HAP-1 (cell line): Measurements from ENCODE around the gene STRADB.
"Not testable (repeated sequence)": the region's sequence is repeated elsewhere in the genome, so short reads cannot be mapped to it uniquely, and the experiment has no call there.

Source experiments
- DNase-seq, 2 experiments: peaks; one replicate each; pipeline ENCODE4 v3.0.0-alpha.2; 2016 to 2020; ENCODE audit warnings: low spot score in 2 of 2
- H3K27me3 ChIP-seq: fragments of 250-450 bp; sonication (Bioruptor Pico); 2 replicates; pipeline ENCODE4 v1.5.1; 2020; ENCODE audit warnings: low read depth, mild to moderate bottlenecking, moderate library complexity
- H3K36me3 ChIP-seq: fragments of 250-450 bp; sonication (Bioruptor Pico); replicated peaks from 2 replicates; pipeline ENCODE4 v1.5.1; 2020; ENCODE audit warnings: mild to moderate bottlenecking
- H3K4me1 ChIP-seq: fragments of 250-450 bp; sonication (Bioruptor Pico); 2 replicates; pipeline ENCODE4 v1.5.1; 2020; ENCODE audit warnings: mild to moderate bottlenecking
- H3K4me3 ChIP-seq: fragments of 250-450 bp; sonication (Bioruptor Pico); 2 replicates; pipeline ENCODE4 v1.5.1; 2020; ENCODE audit warnings: mild to moderate bottlenecking, moderate library complexity
- H3K9me3 ChIP-seq: fragments of 250-450 bp; sonication (Bioruptor Pico); 2 replicates; pipeline ENCODE4 v1.5.1; 2020; ENCODE audit warnings: mild to moderate bottlenecking, moderate library complexity
- in situ Hi-C: fragments of 300-500 bp; cut with MboI; formaldehyde crosslinking; loops from 3 replicates; pipeline ENCODE4 v1.14.3; 2020; ENCODE audit warnings: low sequenced_read_pairs, inconsistent platforms, mixed read lengths

STRADB gene

GRCh38 chr2:201439336-201439922, 12.1 kb upstream of the STRADB start:
- H3K36me3 ChIP-seq, DNase-seq, in situ Hi-C loops: not testable (repeated sequence)

GRCh38 chr2:201440182-201440581, 11.4 kb upstream of the STRADB start:
- Histone ChIP-seq H3K27me3 (no peaks in the 10 kb centered on the region), H3K36me3 (no peaks in the 10 kb centered on the region), H3K4me1 (peaks cover 5% of the 10 kb centered on the region; the same call in 1 of the 2 replicates), H3K9me3 (no peaks in the 10 kb centered on the region), H3K4me3 (no peak overlapping the region)
- no peak for DNase-seq
- in situ Hi-C loops = no loop called here

More at GRCh38 chr2:201439336-201439922, 12.1 kb upstream of the STRADB start:
- not testable (repeated sequence) for H3K4me1 ChIP-seq, H3K27me3 ChIP-seq, H3K9me3 ChIP-seq, H3K4me3 ChIP-seq

DNA sequence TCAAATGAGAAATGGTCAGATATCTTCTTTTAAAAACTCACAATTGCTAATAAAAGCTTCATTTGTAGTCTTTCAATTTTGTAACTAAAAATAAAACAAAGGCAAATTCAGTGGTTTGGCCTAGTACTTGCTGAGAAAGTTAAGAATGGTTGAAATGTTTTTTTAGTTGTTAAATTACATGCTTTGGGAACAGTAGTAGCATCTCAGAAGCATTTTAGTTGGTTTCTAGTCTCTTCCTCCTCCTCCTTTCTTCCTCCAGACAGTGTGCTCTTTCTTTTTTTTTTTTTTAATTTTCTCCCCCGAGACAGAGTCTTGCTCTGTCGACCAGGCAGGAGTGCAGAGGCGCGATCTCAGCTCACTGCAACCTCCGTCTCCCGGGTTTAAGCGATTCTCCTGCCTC, 10.1 kb upstream of the STRADB start:
- in situ Hi-C loops = no loop called here
- Histone ChIP-seq H3K9me3 (no peaks in the 10 kb centered on the region), H3K36me3 (no peaks in the 10 kb centered on the region), H3K27me3 (no peaks in the 10 kb centered on the region), H3K4me1 (peaks cover 5% of the 10 kb centered on the region; the same call in 1 of the 2 replicates), H3K4me3 (no peak overlapping the region)
- no peak for DNase-seq

GRCh38 chr2:201444746-201445465, 6.6 kb upstream of the STRADB start:
- Histone ChIP-seq H3K4me3 (no peak overlapping the region), H3K9me3 (no peaks in the 10 kb centered on the region), H3K36me3 (no peaks in the 10 kb centered on the region), H3K27me3 (no peaks in the 10 kb centered on the region), H3K4me1 (no peaks in the 10 kb centered on the region)
- in situ Hi-C loops = no loop called here
- no peak for DNase-seq

DNA sequence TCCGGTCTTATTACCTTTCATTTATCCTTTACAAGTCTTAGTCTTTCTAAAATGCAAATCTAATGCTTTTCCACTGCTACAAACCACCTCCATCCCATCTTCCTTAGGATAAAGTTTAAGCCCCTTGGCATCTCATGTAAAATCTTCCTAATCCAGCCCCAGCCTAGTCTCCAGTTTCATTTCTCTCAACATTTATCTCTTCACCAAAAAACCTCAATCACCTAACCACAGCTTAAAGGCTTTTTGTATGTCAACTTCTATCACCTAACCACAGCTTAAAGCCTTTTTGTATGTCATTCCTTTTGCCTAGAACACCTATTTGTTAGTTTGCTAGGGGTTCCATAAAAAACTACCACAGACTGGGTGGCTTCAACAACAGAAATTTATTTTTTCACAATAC, 4.5 kb upstream of the STRADB start:
- Histone ChIP-seq H3K9me3 (no peaks in the 10 kb centered on the region), H3K4me1 (peaks cover 4% of the 10 kb centered on the region), H3K27me3 (no peaks in the 10 kb centered on the region), H3K4me3 (no peak overlapping the region), H3K36me3 (no peaks in the 10 kb centered on the region; the same call in 1 of the 2 replicates)
- in situ Hi-C loops = no loop called here
- no peak for DNase-seq

DNA sequence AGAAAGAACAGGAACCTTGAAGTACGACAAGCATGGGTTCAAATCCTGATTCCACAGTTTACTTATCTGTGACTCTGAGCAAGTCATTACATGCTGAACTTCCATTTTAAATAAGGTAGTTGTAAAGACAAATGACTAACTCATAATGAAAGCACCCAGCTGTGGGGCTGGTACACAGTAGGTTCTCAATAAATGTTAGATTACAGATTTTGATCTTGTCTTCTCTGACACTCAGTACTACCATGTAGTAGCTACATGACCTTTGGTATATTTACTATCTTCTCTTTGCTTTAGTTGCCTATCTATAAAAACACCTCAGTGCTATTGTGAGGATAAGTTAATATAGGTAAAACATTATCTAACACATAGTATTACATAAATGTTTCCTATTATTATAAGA, 3.5 kb upstream of the STRADB start:
- Histone ChIP-seq H3K4me3 (no peak overlapping the region), H3K27me3 (no peaks in the 10 kb centered on the region), H3K9me3 (no peaks in the 10 kb centered on the region), H3K36me3 (no peaks in the 10 kb centered on the region; the same call in 1 of the 2 replicates), H3K4me1 (peaks cover 10% of the 10 kb centered on the region)
- in situ Hi-C loops = no loop called here
- no peak for DNase-seq

DNA sequence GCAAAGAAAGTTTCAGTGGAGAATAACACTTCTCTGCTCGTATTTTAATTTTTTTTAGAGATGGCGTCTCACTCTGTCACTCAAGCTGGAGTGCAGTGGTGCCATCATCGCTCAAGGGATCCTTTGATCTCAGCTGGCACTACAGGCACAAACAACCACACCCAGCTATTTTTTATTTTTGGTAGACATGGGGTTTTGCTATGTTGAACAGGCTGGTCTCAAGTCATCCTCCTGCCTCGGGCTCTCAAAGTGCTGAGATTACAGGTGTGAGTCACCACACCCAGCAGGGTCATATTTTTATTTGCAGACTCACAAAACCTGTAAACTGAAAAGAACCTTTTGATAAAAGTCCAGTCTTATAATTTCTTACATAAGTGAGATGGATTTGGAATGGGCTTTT, 2.8 kb upstream of the STRADB start:
- in situ Hi-C loops = no loop called here
- no peaks in the 10 kb centered on the region for H3K9me3 ChIP-seq
- no peak overlapping the region for H3K4me3 ChIP-seq
- H3K36me3 ChIP-seq = no peaks in the 10 kb centered on the region; the same call in 1 of the 2 replicates
- H3K27me3 ChIP-seq = no peaks in the 10 kb centered on the region
- DNase-seq = no peak
- peaks cover 10% of the 10 kb centered on the region for H3K4me1 ChIP-seq

DNA sequence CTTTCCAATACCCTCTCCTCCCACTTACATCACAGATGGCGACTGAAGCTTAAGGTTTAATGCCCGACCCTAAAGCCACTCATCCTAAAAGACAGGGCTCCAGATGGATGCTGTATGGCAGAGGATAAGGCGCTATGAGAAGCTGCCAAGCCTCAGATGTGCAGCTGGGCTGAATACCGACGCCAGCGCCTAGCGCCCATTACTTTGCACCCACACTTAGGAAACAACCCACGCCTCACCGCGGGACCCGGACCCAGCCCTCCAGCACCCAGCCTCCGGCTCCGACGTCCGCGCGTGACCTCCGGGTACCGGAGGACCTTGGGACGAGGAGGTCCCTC, 617 bp upstream of the STRADB start:
- DNase-seq = no peak
- Histone ChIP-seq H3K36me3 (no peaks in the 10 kb centered on the region; the same call in 1 of the 2 replicates), H3K4me1 (peaks cover 14% of the 10 kb centered on the region), H3K27me3 (no peaks in the 10 kb centered on the region), H3K9me3 (no peaks in the 10 kb centered on the region), H3K4me3 (peak overlapping the region; percentile 98)
- in situ Hi-C loops = no loop called here

DNA sequence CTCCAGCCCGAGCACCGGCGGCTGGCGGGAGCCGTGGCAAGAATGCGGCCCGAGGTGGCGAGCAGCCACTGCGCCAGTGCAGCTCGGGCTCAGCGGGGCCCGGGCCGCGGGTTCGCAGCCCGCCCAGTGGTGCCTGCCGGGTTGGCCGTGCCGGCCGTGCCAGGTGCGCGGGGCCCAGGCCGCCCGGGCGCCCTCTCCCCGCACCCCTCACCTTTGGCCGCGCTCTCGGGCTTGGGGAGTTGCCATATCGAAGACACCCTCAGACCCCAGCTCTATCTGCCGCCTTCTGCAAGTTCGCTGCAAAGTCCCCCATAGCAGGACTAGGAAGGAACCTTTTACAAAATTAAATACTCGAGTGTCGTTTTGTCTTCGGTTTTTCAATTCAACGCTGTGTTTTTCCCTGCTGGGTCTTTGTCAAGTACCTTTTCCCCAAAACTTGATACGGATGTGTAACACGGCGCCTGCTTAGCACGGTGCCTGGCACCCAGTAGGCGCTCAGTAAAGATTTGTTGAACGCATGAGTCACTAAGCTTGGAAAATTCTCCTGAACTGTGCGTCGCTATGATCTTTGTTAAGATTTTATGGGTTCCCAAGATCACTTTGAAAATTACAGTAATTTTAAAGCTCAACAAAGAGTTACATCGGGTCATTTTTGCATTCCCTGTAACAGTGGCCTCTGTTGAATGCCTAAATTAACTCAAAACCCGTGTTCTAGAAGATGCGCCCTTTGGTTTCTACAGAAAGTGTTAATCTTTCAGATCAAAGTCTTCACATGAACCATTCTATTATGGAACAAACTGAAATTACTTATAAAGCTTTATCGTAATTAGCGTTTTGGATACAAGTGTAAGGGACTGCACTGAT, 750 bp downstream of the STRADB start:
- H3K27me3 ChIP-seq = no peaks in the 10 kb centered on the region
- no peaks in the 10 kb centered on the region for H3K9me3 ChIP-seq
- H3K4me1 ChIP-seq = peaks cover 17% of the 10 kb centered on the region
- in situ Hi-C loops = no loop called here
- DNase-seq = peak in 1 of 2 experiments; percentile 12
- H3K36me3 ChIP-seq = no peaks in the 10 kb centered on the region; the same call in 1 of the 2 replicates
- H3K4me3 ChIP-seq = peak overlapping the region; percentile 98

GRCh38 chr2:201452922-201453643, 1.5 kb downstream of the STRADB start:
- Histone ChIP-seq H3K27me3 (no peaks in the 10 kb centered on the region), H3K4me3 (peak overlapping the region; percentile 98), H3K4me1 (peaks cover 17% of the 10 kb centered on the region), H3K9me3 (no peaks in the 10 kb centered on the region), H3K36me3 (no peaks in the 10 kb centered on the region; the same call in 1 of the 2 replicates)
- in situ Hi-C loops = no loop called here
- DNase-seq = no peak

DNA sequence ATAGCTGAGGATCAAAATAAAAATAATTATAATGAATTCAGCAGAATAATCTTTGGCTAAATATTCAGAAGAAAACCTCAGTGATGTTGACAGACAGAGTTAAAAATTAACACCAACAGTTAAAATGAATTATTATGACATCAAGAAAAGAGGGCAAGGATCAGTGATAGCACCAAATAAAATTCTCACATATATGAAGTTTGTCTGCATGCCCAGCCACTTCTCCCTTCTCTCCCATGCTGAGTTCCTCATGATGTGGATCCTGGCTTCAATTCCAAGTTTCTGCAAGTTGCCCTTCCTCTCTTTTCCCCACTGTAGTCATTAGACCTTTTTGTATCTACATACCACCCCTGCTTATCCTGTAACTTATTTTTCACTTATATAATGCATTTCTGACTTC, 6.8 kb downstream of the STRADB start:
- peaks cover 4% of the 10 kb centered on the region; the same call in 1 of the 2 replicates for H3K36me3 ChIP-seq
- H3K9me3 ChIP-seq = no peaks in the 10 kb centered on the region
- H3K27me3 ChIP-seq = no peaks in the 10 kb centered on the region
- DNase-seq = no peak
- no peak overlapping the region for H3K4me3 ChIP-seq
- in situ Hi-C loops = no loop called here
- 0 out of 2 replicates have a peak, but pooled peaks cover 7% of the 10 kb centered on the region for H3K4me1 ChIP-seq

DNA sequence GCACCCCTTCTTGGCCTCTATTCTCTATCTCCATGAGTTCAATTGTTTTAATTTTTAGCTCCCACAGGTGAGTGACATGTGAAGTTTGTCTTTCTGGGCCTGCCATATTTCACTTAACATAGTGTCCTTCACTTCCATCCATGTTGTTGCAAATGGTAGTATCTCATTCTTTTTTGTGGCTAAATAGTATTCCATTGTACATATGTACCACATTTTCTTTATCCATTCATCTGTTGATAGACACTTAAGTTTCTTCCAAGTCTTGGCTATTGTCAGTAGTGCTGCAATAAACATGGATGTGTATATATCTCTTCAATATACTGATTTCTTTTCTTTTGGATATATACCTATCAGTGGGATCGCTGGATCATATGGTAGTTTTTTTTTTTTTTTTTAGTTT, 9.0 kb downstream of the STRADB start:
- Histone ChIP-seq H3K36me3 (peaks cover 8% of the 10 kb centered on the region; the same call in 1 of the 2 replicates), H3K27me3 (no peaks in the 10 kb centered on the region), H3K4me1 (0 out of 2 replicates have a peak, but pooled peaks cover 7% of the 10 kb centered on the region), H3K9me3 (no peaks in the 10 kb centered on the region), H3K4me3 (no peak overlapping the region)
- DNase-seq = no peak
- in situ Hi-C loops = no loop called here

GRCh38 chr2:201464547-201464946, 13.0 kb downstream of the STRADB start:
- Histone ChIP-seq H3K4me1 (no peaks in the 10 kb centered on the region), H3K36me3 (peaks cover 8% of the 10 kb centered on the region; the same call in 1 of the 2 replicates), H3K27me3 (no peaks in the 10 kb centered on the region), H3K4me3 (no peak overlapping the region), H3K9me3 (no peaks in the 10 kb centered on the region)
- in situ Hi-C loops = no loop called here
- DNase-seq = no peak
